HCT116 (cell line): Measurements from ENCODE around the gene DLEU7. TPM values are rescaled to one million over a fixed set of nuclear protein-coding genes. Genes with fewer than 3 reads are reported as not detected.

ENCODE experiments used
- ATAC-seq: fragments of 200-7000 bp; cut with Tn5 transposase; 2 replicates; pipeline ENCODE4 v1.9.1; 2020; ENCODE audit warnings: mild to moderate bottlenecking, moderate library complexity
- BruUV-seq: library from RNA; stranded (reverse); fragments of 400-500 nt; replicated peaks from 2 replicates; lab custom pipeline; 2021; lab: Mats Ljungman, UMichigan
- CTCF ChIA-PET: fragments of 300-600 bp; sonication (Branson Sonifier 250); formaldehyde crosslinking; loops from one replicate; lab custom pipeline; 2021; ENCODE audit warnings: antibody characterized with exemption; lab: Charles Lee
- POLR2A ChIA-PET: fragments of 300-600, 350-600 bp; sonication (Branson Sonifier 250); formaldehyde crosslinking; loops from one replicate; lab custom pipeline; 2021; ENCODE audit warnings: antibody characterized with exemption; lab: Charles Lee
- RAD21 ChIA-PET, 2 experiments: fragments of 300-600 bp; sonication (Branson Sonifier 250); formaldehyde crosslinking; loops; one replicate each; lab custom pipeline; 2023; ENCODE audit warnings: low total read pairs in 2 of 2; ENCODE audit not compliant: uncharacterized antibody in 2 of 2, unreplicated experiment in 2 of 2, low non-redundant PET in 1 of 2; lab: Charles Lee
- DNase-seq: peaks from one replicate; pipeline ENCODE4 v3.0.0-alpha.2; 2010; ENCODE audit warnings: low read depth, low spot score
- H2AFZ ChIP-seq: fragments of 200-600 bp; shearing (Covaris generic), sonication (generic); 2 replicates; pipeline ENCODE4 v1.6.1; 2017; ENCODE audit warnings: low read depth, mixed run types, mixed read lengths, antibody characterized with exemption, low read length; ENCODE audit not compliant: poor library complexity, severe bottlenecking
- H3K27ac ChIP-seq: 2 replicates; pipeline ENCODE4 v1.5.1; 2012; ENCODE audit warnings: low read depth, low read length
- H3K27me3 ChIP-seq: fragments of 200-600 bp; sonication (generic); 2 replicates; pipeline ENCODE4 v1.6.1; 2016; ENCODE audit warnings: mixed run types, low read length, mixed read lengths; ENCODE audit not compliant: insufficient read depth
- H3K36me3 ChIP-seq, 2 experiments: fragments of 200-500 bp in 1 of 2; fragments of 200-600 bp in 1 of 2; sonication (Bioruptor generic) in 1 of 2; sonication (generic) in 1 of 2; 2 replicates each; pipeline versions ENCODE4 v1.5.1 to v1.6.1; 2014 to 2016; ENCODE audit warnings: low read length in 2 of 2, inconsistent platforms in 1 of 2, mixed read lengths in 1 of 2, mixed run types in 1 of 2; ENCODE audit not compliant: insufficient read depth in 2 of 2, control insufficient read depth in 1 of 2
- H3K4me1 ChIP-seq, 2 experiments: fragments of 200-600 bp in 1 of 2; sonication (generic) in 1 of 2; 2 replicates each; pipeline versions ENCODE4 v1.5.1 to v1.6.1; 2012 to 2017; ENCODE audit warnings: low read length in 2 of 2, inconsistent platforms in 1 of 2, mild to moderate bottlenecking in 1 of 2, mixed read lengths in 1 of 2, mixed run types in 1 of 2, moderate library complexity in 1 of 2; ENCODE audit not compliant: insufficient read depth in 2 of 2, control insufficient read depth in 1 of 2
- H3K4me2 ChIP-seq: fragments of 200-600 bp; sonication (generic); 2 replicates; pipeline ENCODE4 v1.6.1; 2017; ENCODE audit warnings: mixed run types, low read length, mixed read lengths
- H3K4me3 ChIP-seq, 2 experiments: fragments of 200-600 bp in 1 of 2; sonication (generic) in 1 of 2; replicated peaks in 1 of 2; 2 replicates each; pipeline ENCODE4 v1.5.1; 2011 to 2016; ENCODE audit warnings: low read length in 2 of 2, control low read depth in 1 of 2, low read depth in 1 of 2, mild to moderate bottlenecking in 1 of 2, mixed read lengths in 1 of 2, mixed run types in 1 of 2
- H3K79me2 ChIP-seq: fragments of 200-600 bp; sonication (generic); 2 replicates; pipeline ENCODE4 v1.6.1; 2017; ENCODE audit warnings: mild to moderate bottlenecking, mixed run types, low read length, moderate library complexity, mixed read lengths; ENCODE audit not compliant: insufficient read depth
- H3K9ac ChIP-seq: fragments of 200-600 bp; sonication (generic); 2 replicates; pipeline ENCODE4 v1.6.1; 2016; ENCODE audit warnings: low read length, mixed read lengths
- H3K9me2 ChIP-seq: fragments of 200-600 bp; sonication (generic), shearing (Covaris generic); 2 replicates; pipeline ENCODE4 v1.6.1; 2017; ENCODE audit warnings: mixed run types, mild to moderate bottlenecking, moderate library complexity; ENCODE audit not compliant: insufficient read depth
- H3K9me3 ChIP-seq, 2 experiments: fragments of 200-500 bp in 1 of 2; fragments of 200-600 bp in 1 of 2; sonication (Bioruptor generic) in 1 of 2; sonication (generic) in 1 of 2; 2 replicates each; pipeline ENCODE4 v1.6.1; 2014 to 2017; ENCODE audit warnings: low read length in 2 of 2, mixed read lengths in 2 of 2, inconsistent platforms in 1 of 2, low read depth in 1 of 2, mild to moderate bottlenecking in 1 of 2, mixed run types in 1 of 2, moderate library complexity in 1 of 2; ENCODE audit not compliant: control insufficient read depth in 1 of 2, insufficient read depth in 1 of 2
- H4K20me1 ChIP-seq: fragments of 200-600 bp; sonication (generic), shearing (Covaris generic); 2 replicates; pipeline ENCODE4 v1.6.1; 2017; ENCODE audit warnings: mixed run types, mild to moderate bottlenecking, moderate library complexity; ENCODE audit not compliant: insufficient read depth
- EZH2 ChIP-seq: fragments of 200-600 bp; sonication (generic); IDR thresholded peaks from 2 replicates; pipeline ENCODE4 v1.6.1; 2017; ENCODE audit warnings: antibody characterized with exemption, mixed run types
- EZH2phosphoT487 ChIP-seq: fragments of 200-600 bp; IDR thresholded peaks from 2 replicates; pipeline ENCODE4 v1.6.1; 2018; ENCODE audit warnings: antibody characterized with exemption, borderline replicate concordance
- JUND ChIP-seq: IDR thresholded peaks from 2 replicates; pipeline ENCODE4 v1.6.1; 2012
- POLR2A ChIP-seq: IDR thresholded peaks from 2 replicates; pipeline ENCODE4 v1.7.0; 2011; ENCODE audit warnings: borderline replicate concordance; ENCODE audit not compliant: insufficient read depth, insufficient read length; ENCODE audit errors: extremely low read depth
- POLR2AphosphoS5 ChIP-seq: IDR thresholded peaks from 2 replicates; pipeline ENCODE4 v1.6.1; 2011; ENCODE audit warnings: mild to moderate bottlenecking, low read depth, low read length, moderate library complexity
- TCF7L2 ChIP-seq: IDR thresholded peaks from 2 replicates; pipeline ENCODE4 v1.7.0; 2011; ENCODE audit warnings: borderline replicate concordance, inconsistent platforms; ENCODE audit not compliant: insufficient read depth, insufficient read length; ENCODE audit errors: extremely low read depth
- YY1 ChIP-seq: IDR thresholded peaks from 2 replicates; pipeline ENCODE4 v1.6.1; 2011; ENCODE audit warnings: low read length, low read depth, moderate library complexity, mild to moderate bottlenecking; ENCODE audit not compliant: insufficient replicate concordance; ENCODE audit errors: extremely low read depth
- ZFX ChIP-seq: fragments of 450-650 bp; IDR thresholded peaks from 2 replicates; pipeline ENCODE4 v1.6.1; 2017
- intact Hi-C: fragments of 100-400 bp; cut with micrococcal nuclease; formaldehyde crosslinking; loops from 2 replicates; pipeline ENCODE4 v1.10.0; 2022
- total RNA-seq: library from RNA; stranded (reverse); gene quantifications from one replicate; pipeline ENCODE4 v1.2.1, GENCODE V29; 2021; ENCODE audit not compliant: unreplicated experiment
- TF ChIP-seq, protein P1 (sequence below): IDR thresholded peaks from 2 replicates; pipeline ENCODE4 v1.6.1; 2012
- TF ChIP-seq, protein P2 (sequence below): IDR thresholded peaks from 2 replicates; pipeline ENCODE4 v1.6.1; 2011; ENCODE audit warnings: mild to moderate bottlenecking, low read length, moderate library complexity; ENCODE audit not compliant: insufficient replicate concordance; ENCODE audit errors: extremely low read depth
- TF ChIP-seq, protein P3 (sequence below): IDR thresholded peaks from 2 replicates; pipeline ENCODE4 v1.6.1; 2012; ENCODE audit warnings: low read depth

Gene DLEU7
- total RNA-seq, 1 experiment from 2014 or later = not detected

DNA sequence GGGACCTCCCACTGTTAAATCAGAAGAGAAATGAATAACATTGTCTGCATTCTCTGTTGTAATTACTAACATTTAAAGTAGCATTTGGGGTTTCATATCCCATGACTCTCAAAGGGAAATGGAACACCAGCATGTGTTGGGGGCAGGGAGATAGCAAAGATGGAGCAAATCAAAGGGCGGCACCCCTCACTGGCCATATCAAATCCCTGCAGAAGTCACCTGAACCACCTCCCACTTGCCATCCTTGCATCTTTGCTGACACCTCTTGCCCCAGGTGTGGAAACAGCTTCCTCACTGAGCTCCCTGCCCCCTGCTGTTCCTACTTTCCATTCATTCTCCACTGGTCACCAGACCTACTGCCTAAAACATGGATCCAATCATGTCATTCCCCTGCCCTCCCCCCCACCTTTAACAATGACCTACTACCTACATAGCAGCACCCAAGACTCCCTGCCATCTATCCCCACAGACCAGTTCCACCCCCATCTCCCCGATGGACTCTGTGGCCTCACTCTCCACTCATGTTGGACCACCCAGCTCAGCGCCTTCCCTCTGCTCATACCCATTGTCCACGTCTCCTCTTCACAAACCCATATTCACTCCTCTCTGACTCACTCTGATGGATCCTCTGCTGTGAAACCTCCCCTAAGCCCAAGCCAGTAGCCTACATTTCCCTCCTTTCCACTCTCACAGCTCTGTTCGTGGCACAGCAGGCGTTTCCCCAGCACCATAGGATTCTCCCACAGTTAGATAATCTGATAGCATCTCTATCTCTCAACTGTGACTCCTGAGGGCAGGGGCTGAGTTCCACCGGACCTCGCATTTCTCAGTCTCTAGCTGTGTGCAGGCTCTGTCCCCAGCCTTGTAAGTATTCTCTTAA is 55.9 kb downstream of the DLEU7 start:
- ChIA-PET RAD21 (no interaction called here), CTCF (no interaction called here), POLR2A (no interaction called here)
- Histone ChIP-seq H3K4me2 (no peak overlapping the region), H3K4me3 (no peak overlapping the region), H3K79me2 (no peaks in the 10 kb centered on the region), H3K9ac (no peak overlapping the region), H2AFZ (no peak overlapping the region), H3K36me3 (no peaks in the 10 kb centered on the region), H3K27me3 (no peaks in the 10 kb centered on the region), H3K4me1 (no peaks in the 10 kb centered on the region), H3K27ac (no peak overlapping the region), H4K20me1 (no peaks in the 10 kb centered on the region), H3K9me2 (no peaks in the 10 kb centered on the region), H3K9me3 (no peaks in the 10 kb centered on the region)
- DNase-seq = no peak
- ATAC-seq = no peak
- intact Hi-C loops = no loop called here
- no peak for TF ChIP-seq POLR2AphosphoS5
- TF ChIP-seq, protein P1, sequence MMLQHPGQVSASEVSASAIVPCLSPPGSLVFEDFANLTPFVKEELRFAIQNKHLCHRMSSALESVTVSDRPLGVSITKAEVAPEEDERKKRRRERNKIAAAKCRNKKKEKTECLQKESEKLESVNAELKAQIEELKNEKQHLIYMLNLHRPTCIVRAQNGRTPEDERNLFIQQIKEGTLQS = no peak
- TF ChIP-seq EZH2phosphoT487 = no peak
- no peak for TF ChIP-seq YY1
- no peak for TF ChIP-seq ZFX
- TF ChIP-seq EZH2 = no peak
- TF ChIP-seq POLR2A = no peak
- TF ChIP-seq, protein P2, sequence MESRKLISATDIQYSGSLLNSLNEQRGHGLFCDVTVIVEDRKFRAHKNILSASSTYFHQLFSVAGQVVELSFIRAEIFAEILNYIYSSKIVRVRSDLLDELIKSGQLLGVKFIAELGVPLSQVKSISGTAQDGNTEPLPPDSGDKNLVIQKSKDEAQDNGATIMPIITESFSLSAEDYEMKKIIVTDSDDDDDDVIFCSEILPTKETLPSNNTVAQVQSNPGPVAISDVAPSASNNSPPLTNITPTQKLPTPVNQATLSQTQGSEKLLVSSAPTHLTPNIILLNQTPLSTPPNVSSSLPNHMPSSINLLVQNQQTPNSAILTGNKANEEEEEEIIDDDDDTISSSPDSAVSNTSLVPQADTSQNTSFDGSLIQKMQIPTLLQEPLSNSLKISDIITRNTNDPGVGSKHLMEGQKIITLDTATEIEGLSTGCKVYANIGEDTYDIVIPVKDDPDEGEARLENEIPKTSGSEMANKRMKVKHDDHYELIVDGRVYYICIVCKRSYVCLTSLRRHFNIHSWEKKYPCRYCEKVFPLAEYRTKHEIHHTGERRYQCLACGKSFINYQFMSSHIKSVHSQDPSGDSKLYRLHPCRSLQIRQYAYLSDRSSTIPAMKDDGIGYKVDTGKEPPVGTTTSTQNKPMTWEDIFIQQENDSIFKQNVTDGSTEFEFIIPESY = no peak
- TF ChIP-seq, protein P3, sequence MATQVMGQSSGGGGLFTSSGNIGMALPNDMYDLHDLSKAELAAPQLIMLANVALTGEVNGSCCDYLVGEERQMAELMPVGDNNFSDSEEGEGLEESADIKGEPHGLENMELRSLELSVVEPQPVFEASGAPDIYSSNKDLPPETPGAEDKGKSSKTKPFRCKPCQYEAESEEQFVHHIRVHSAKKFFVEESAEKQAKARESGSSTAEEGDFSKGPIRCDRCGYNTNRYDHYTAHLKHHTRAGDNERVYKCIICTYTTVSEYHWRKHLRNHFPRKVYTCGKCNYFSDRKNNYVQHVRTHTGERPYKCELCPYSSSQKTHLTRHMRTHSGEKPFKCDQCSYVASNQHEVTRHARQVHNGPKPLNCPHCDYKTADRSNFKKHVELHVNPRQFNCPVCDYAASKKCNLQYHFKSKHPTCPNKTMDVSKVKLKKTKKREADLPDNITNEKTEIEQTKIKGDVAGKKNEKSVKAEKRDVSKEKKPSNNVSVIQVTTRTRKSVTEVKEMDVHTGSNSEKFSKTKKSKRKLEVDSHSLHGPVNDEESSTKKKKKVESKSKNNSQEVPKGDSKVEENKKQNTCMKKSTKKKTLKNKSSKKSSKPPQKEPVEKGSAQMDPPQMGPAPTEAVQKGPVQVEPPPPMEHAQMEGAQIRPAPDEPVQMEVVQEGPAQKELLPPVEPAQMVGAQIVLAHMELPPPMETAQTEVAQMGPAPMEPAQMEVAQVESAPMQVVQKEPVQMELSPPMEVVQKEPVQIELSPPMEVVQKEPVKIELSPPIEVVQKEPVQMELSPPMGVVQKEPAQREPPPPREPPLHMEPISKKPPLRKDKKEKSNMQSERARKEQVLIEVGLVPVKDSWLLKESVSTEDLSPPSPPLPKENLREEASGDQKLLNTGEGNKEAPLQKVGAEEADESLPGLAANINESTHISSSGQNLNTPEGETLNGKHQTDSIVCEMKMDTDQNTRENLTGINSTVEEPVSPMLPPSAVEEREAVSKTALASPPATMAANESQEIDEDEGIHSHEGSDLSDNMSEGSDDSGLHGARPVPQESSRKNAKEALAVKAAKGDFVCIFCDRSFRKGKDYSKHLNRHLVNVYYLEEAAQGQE = no peak
- no peak for TF ChIP-seq JUND
- no peak for TF ChIP-seq TCF7L2
- BruUV-seq = no TSS peak
